ENCODE results near the gene TC2N.
"Not testable (repeated sequence)": the region's sequence is repeated elsewhere in the genome, so short reads cannot be mapped to it uniquely, and the experiment has no call there.

Gene TC2N

DNA sequence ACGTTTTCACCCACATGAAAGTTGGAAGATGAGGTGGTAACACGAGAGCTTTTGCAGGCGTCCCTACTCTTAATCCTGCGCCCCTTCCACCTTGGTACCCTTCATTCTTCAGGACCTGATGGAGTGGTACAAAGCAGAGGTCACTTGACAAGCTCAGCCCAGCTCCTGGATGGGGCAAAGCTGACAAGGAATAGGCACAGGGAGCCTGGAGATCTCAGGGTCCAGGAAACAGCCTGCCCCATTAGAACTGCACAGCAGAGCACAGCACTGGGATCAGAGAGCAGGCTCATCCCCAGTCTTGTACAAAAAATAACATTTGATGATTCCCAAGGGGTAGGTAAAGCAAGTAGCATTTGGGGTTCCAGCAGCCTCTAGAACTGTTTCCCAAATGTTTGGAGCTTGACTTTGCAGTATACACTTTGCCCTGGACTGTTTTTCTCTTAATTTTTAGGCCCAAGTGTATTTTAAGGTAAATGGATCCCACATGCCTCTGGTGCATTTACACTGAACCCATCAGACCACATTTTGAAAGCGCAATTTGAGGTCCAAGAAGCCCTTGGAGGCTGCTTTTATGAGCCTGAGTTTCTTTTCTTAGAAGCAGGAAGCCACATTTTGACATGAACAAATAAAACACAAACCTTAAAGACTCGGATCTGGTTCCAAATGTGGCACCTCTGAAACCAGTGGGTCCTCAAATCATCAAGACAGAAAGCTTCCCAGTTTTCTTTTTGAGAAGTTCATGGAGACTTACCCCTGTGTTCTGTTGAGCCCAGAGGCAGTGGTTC, 633 bp downstream of the TC2N start:
- DNase-seq = no peak

DNA sequence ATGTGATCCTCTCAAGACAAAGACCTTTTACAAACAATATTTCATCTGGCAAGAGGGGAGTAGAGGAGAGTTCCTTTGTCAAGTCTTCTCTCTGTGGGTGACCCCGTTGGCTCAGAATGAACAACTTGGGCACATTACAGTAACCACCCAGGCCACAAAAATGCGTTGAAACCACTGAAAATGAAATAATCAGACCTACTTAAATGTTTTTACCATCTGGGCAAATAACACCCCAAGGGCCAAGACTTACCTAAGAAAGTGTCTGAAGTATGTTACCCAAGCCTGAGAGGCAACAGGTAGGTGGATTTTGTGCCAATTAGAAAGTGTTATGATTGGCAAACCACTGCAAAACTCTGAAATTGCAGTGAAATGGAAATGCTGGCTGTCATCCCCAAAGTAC, 1.3 kb downstream of the TC2N start:
- DNase-seq = no peak

DNA sequence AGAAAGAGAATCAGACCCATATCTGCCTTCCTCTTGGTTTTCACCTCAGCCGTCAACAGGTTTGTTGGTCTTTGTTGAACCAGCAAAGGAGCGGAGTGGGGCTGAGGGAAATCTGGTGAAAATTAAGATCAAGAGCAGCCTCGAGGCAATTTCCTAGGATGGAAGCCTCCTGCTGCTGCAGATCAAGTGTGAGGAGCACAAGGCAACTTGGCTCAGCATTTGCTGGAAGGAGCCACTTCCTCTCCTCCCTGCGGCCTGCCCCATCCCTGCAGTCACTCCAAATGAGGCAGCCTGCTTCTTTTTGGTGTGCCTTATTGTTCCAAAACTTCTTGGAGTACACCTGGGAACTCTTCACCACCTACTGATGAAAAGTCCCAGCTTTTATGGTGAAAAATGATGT, 4.9 kb downstream of the TC2N start:
- DNase-seq = no peak

DNA sequence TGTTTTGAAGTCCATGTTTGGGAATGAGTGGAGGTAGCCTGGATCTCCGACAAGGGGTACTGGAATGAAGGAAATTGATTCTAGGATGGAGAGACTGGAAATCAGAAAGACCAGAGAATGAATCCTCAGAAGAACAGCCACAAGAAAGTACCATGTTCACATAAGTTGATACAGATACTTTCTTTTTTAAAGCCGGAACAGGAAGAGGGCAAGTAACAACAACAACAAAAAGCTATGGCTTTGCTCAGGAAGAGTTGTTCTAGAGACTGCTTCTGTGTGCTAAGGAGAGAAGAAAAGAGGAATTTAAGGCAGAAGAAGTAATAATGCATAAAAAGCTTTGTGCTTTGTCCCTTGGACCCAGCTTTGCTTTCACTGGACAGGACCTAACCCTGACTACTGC, 6.2 kb downstream of the TC2N start:
- no peak for DNase-seq

DNA sequence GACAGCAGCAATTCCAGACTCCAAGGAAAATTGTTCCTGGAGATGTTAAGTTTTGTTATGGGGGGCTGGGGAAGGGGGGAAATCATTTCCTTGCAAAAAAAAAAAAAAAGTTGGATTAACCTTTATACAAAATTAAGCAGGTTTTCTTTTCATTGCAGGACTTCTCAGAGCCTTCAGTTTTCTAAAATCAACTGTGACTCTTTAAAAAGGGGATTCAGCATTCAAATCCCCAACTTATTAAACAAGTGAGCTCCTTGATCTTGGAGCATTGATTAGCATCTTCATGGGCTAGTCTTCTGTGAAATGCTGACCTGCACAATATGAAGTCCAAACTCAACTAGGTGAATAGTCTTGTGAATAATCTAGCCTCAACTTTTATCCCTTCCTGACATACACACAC, 7.1 kb downstream of the TC2N start:
- DNase-seq = no peak

DNA sequence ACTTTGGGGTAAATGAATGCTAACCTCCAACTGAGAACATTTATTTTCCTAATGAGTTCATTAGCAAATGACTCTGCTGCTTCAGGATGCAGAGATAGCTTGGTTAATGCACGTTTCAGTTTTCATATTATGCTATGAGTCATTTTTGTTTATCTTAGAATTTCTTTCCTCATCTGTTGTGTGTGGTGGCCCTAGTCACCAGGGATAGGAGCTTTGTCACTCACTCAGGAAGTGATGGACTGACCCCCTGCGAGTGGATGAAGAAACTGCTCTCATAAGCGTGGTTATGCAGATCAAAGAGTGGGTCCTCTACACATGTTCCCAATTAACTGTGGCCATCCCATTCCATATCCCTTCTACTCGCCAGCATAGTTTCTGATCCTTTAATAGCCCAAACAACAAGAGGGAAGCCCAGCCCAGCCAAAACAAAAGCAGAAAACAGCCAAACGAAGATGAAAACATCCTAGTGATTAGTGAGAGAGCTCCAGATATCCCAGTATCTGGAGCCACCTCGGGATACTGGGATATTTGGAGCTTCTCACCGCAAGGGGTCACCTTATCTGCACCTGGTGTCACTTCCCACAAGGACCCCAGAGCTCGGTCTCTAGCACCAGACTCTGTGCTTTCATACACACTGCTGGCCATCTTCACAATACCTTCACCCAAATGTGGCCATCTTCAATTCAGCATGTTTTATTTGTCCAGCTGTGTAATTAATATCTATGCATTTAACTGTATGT, 8.6 kb downstream of the TC2N start:
- no peak for DNase-seq

DNA sequence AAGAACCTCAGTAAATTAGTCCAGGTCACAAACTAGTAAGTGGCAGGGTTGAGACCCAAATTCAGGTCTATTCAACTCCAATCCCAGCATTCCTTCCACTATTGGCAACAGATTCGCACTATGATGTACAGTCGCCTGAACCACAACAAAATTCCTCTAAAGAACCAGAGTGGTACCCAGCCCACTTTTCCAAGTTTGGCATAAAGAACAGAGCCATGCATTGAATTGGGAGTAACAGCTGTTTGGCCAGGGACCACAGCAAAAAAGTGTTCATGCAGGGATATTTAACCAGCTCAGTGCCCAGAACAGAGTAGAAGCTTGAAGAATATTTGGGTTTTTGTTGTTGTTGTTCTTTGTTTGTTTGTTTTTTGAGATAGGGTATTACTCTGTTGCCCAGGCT, 9.7 kb downstream of the TC2N start:
- DNase-seq = no peak

DNA sequence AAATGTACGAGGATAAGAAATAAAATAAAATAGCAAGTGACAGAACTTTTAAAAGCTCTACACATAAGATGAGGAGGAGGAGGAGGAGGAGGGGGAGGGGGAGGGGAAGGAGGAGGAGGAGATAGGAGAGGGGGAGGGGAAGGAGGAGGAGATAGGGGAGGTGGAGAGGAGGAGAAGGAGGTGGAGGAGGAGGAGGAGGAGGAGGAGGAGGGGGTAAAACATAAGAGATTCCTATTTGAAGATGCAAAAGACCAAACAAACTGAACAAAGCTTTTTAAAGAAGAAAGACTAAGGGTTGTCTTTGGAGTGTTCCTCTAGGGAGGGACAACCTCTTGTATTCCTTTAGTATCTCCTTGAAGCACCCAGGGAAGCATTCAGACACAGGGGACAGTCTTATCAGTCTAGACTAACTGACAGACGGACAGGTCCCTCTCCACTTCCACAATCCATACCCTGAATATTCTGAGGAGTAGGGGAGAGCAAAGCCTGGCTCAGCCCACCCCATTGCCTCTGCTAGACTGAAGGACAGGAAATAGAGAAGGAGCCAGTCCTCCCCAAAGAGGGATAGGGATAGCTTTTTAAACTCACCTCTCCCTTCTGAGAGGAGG, 12.9 kb downstream of the TC2N start:
- no peak for DNase-seq

DNA sequence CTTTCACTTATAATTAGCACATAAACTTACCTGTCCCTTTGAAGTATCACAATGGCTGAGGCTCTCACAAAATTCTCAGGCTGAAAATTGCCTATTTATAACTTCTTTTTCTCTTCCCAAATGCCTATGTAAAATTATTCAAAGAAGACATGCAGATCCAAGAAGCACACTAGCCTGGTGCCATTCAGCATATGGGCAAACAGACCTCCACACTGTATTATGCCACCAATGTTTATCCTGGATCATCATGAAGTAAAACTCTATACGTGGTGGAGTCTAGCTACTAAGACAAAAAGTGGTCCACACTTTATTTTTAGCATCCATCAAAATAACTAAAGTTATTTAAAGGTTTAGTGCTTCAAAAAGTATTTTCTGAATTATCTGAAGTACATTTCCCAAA, 15.8 kb downstream of the TC2N start:
- no peak for DNase-seq

DNA sequence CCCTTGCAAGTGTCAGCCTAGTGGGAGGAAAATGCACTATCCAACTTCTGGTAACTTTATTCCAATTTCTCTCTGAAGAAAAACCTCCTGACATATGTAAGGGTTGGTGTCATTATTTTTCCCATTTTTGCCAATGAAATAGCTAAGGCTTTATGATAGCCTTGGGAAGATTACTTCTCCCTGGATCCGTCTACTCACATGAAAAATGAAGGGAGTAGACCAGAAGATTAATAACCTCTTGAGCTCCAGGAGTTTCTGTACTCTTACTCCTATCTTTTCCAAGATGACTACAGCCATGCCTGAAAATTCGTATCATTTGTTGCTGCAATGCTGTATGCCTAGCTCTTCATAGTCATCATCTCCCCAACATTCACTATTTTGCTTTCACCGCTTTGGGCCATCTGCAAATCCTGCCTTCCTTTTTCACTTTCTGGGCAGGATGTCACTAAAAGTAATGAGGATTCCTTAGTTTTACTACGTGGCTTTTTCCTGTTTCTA, 18.8 kb downstream of the TC2N start:
- DNase-seq = no peak

DNA sequence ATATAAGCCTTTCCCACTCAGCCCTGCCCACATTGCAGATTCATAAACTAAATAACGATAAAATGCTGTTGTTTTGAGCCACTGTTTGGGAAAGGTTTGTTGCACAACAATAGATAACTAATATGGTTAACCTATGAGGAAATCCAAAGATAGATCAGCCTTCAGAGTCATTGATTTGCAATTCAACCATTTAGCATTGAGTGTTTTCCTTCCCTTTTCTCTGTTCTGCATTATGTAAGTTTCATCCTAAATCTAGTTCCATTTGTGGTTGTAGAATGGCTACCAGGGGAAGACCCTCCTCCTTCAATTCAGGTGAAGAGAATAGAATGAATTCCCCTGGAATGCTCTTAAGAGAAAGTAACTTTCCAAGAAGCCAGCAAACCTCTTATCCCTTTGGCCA, 19.6 kb downstream of the TC2N start:
- no peak for DNase-seq

DNA sequence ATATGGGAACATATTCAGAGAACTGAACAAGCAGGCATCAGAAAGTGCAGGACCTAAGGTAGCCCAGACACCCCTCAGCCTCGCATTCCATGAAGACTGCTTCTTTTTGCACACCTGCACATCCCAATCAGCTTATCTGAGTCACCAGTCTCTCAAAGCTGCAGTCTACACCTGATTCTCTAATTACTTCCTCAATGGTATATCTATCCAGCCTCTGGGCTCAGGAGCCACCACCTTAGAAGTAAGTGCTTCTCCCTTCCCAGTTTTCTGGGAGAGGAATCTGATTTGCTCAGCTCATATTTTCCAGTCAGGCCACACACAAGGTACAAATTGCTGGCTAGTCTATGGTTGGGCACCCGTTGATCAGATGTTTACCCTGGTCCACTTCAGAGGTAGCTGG, 21.7 kb downstream of the TC2N start:
- no peak for DNase-seq

DNA sequence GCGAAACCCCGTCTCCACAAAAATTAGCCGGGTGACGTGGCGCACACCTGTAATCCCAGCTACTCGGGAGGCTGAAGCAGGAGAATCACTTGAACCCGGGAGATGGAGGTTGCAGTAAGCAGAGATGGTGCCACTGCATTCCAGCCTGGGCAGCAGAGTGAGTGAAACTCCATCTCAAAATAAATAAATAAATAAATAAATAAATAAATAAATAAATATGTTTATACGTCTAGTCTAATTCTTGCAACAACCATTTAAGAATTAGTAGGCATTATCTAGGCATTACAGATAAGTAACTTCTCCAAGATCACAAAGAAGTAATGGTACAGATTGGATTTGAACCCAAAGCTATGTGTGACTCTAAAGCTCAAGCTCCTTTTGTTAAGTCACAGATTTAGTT, 22.3 kb downstream of the TC2N start:
- DNase-seq = not testable (repeated sequence)

DNA sequence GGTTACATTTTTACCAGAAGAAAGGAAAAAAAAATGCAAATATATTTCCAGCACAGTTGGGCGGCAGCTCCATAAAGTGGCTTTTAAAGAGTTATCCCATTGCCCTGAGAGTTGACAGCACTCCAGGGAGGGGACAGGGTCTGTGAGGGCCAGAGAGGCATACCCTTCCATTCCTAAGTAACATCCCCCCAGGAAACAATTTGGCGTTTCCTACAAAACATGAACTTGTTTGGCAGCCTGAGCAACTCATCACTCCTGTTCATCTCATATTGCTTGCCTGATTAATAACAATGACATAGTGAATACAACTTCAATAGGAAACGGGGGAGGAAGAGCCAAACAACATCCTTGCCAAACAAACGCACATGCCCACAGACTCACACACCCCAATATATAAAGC, 23.3 kb downstream of the TC2N start:
- DNase-seq = no peak

DNA sequence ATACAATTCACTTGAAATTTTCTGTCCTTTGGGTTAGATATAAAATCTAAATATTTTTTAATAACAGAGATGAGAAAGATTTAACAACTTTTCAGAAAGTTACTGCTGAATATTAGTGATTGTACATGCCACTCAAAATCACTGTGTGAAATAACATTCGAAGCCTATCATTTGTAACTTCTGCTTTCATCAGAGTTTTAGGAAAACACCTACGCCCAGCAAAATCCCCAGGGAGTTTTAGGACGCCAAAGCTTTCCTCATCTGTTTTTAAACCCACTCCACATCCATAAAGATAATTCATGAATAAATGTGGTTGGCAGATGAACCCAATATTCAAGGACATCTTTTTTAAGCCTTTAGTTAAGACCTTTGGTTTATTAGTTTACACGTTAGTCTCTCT, 23.9 kb downstream of the TC2N start:
- no peak for DNase-seq

DNA sequence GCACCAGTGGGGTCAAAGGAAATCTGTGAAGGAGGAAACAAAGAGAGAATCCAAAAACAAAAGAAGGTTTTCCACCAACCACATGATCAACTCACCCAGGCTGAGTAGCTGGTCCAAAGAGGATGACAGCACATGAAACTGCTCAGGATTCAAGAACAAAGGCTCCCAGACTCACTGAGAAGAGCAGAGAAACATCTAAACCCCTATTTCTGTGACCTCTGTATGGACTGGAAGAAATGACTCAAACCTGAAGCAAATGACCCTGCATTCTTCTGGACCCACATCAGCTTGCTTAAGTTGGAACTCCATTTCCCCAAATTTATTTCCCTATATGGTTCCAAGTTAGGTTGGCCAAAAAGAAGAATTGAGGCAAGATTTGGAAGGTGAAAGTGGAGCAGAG, 26.3 kb downstream of the TC2N start:
- DNase-seq = no peak

DNA sequence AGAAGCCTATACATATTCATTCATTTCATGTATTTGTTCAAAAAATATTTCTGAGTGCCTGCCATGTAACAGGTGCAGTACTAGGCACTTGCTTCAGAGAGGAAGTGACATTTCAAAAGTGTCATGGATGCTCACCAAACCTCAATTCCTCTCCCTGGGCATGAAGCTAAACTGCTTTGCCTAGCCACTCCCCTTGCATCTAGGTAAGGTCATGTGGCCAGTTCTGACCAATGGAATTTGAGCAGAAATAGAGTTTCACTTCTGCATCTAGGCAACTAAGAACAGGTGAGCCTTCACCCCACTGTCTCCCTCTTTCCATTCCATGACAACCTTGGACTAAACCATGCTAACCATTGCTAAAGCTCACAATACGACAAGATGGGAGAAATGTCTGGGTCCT, 27.6 kb downstream of the TC2N start:
- DNase-seq = no peak

DNA sequence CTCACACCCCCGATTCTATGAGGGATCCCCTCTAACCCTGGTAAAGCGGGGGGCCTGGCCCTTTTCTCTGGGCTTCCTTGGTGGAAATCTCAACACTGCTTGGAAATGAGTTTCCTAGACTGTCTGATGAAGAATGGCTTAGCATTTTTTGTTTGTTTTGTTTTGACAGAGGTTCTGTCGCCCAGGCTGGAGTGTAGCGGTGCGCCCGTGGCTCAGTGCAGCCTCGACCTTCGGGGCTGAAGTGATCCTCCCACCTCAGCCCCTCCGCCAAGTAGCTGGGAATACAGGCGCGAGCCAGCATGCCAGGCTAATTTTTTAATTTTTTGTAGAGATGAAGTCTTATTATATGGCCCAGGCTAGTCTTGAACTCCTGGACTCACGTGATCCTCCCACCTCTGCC, 30.3 kb downstream of the TC2N start:
- DNase-seq = no peak

DNA sequence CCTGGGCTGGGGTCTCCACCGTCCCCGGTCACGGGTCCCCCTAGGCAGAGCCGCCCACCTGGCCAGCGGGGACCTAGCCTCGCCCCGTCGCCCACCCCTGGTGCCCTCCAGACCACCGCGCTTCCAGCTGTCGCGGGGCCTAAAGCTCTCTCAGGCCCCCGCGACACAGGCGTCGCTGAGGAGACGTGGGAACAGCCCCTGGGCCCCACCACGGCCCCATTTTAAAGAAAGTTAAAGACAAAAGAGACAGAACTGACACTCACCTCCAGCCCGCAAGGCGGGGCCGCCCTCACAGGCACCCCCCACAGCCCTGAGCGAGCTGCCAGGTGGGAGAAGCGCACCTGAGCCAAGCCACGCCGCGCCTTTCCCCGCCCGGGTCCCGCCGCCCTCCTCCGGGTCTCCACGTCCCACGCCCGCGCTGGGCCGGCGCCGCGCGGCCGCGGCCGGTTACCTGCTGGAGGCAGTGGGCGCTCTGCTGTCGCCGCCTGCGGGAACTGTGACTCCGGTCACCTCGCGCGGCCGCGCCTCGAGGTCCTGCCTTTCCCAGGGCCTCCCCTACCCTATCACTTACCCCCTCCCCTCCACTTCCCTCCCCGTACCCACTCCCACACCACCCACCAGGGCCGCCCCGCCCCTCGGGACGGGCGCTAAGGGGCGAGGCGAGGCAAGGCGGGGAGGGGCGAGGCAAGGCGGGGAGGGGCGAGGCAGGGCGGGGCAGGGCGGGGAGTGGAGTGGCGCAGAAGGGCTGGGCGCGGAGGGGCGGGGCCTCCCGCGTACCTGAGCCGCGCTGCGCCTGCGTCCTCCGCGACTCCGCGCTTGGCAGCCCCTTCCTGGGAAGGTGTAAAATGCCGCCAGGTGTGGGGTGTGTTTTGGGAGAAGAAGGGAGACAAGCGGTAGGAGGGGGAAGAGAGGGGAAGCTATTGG, 31.2 kb downstream of the TC2N start:
- DNase-seq = no peak

DNA sequence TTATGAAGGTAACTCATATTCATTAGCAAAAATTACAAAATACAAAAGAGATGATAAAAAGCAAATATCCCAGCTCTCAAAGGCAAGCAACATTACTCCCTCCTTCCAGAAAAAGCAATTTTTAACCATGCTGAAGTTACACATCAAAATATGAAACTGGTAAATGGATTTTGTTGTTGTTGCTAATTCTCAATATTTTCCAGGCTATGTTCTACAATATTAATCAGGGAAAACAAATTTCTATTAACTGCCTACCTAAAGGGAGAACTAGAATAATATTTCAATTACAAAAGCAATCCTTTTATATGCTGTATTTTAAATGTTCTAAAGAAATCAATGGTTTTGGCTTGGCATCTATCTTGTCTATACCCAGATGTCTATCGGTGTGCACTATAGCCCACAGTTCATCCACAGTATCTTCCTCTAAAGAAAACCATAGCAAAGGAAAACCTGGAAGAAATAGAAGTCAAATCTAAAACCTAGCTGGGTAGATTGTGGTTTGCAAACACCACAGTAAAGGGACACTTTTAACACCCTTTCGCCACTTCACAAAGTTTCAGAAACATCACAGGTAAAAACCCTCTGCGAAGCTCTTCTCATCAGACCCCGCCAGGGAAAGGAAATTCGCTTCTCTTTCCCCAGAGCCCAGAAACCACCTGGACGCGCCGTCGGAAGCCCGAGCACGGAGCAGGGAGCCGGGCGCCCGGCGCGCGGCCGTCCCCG, 32.0 kb downstream of the TC2N start:
- DNase-seq = no peak

DNA sequence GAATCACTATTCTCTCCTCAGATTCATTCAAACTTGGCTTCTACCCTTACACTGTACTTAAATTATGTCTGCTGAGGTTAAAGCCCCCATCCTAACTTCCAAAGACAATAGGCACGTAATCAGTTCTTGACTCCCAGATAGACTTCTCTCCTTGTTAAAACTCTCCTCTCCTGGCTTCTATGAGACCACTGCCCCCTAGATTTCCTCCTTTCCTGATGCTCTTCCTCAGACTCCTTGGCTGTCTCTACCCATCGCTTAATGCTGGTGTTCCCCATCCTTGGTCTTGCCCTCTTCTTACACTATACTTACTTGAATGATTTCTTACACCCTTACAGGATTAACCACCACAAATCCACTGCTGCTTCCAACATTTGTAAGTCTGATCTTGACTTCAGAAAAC, 32.8 kb downstream of the TC2N start:
- DNase-seq = no peak

DNA sequence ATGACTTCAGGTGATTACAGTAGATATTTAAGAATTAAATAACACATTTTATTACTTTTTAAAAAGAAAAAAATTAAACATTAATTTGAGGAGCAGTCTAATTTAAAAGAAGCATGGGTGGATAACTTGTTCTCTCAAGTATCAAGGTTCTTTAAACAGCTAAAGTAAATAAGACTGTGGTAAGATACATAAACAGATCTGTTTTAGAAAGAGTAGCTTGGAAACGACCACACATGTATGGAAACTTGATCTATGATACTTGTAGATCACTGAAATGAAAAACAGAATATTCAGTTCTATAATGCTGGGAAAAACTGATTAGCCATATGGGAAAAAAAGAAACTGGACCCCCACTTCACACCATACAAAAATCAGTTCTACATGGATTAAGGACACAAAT, 36.0 kb downstream of the TC2N start:
- DNase-seq = no peak
